HG02938 (cell line): ENCODE results near the gene PAEP.
"Not testable (repeated sequence)": the region's sequence is repeated elsewhere in the genome, so short reads cannot be mapped to it uniquely, and the experiment has no call there.

Source experiments
- ATAC-seq: cut with Tn5 transposase; IDR thresholded peaks from one replicate; pipeline ENCODE4 v1.9.1; 2021; ENCODE audit warnings: mild to moderate bottlenecking, moderate library complexity; ENCODE audit not compliant: unreplicated experiment

Gene PAEP

GRCh38 chr9:135549478-135550343 is 11.8 kb upstream of the PAEP start:
- not testable (repeated sequence) for ATAC-seq

- no peak for ATAC-seq
Measured at GRCh38 chr9:135550344-135550918, 11.1 kb upstream of the PAEP start.

GRCh38 chr9:135551031-135551430 is 10.5 kb upstream of the PAEP start:
- no peak for ATAC-seq

- ATAC-seq = no peak
Measured at GRCh38 chr9:135551456-135551855, 10.1 kb upstream of the PAEP start.

GRCh38 chr9:135552021-135552697 is 9.4 kb upstream of the PAEP start:
- ATAC-seq = no peak

- no peak for ATAC-seq
Measured at GRCh38 chr9:135552698-135553171, 8.8 kb upstream of the PAEP start.

- no peak for ATAC-seq
Measured at GRCh38 chr9:135554718-135555117, 6.8 kb upstream of the PAEP start.

- no peak for ATAC-seq
Measured at GRCh38 chr9:135555203-135555602, 6.4 kb upstream of the PAEP start.

- no peak for ATAC-seq
Measured at GRCh38 chr9:135555910-135556309, 5.6 kb upstream of the PAEP start.

GRCh38 chr9:135559606-135560005 is 1.9 kb upstream of the PAEP start:
- ATAC-seq = no peak

- ATAC-seq = no peak
Measured at GRCh38 chr9:135562235-135562745, 734 bp downstream of the PAEP start.

- ATAC-seq = no peak
Measured at GRCh38 chr9:135563039-135563476, 1.5 kb downstream of the PAEP start.

- ATAC-seq = no peak
Measured at GRCh38 chr9:135563858-135564257, 2.3 kb downstream of the PAEP start.

- ATAC-seq = no peak
Measured at GRCh38 chr9:135565141-135565628, 3.6 kb downstream of the PAEP start.

GRCh38 chr9:135565636-135566035 is 4.1 kb downstream of the PAEP start:
- no peak for ATAC-seq

- ATAC-seq = no peak
Measured at GRCh38 chr9:135566552-135566951, 5.0 kb downstream of the PAEP start.

- ATAC-seq = no peak
Measured at GRCh38 chr9:135567311-135567710, 5.8 kb downstream of the PAEP start.

GRCh38 chr9:135568026-135568425 is 6.5 kb downstream of the PAEP start:
- no peak for ATAC-seq

- ATAC-seq = no peak
Measured at GRCh38 chr9:135570456-135570855, 8.9 kb downstream of the PAEP start.

GRCh38 chr9:135572233-135572632 is 10.7 kb downstream of the PAEP start:
- no peak for ATAC-seq

GRCh38 chr9:135573124-135573523 is 11.6 kb downstream of the PAEP start:
- no peak for ATAC-seq
